ENCODE results near the gene NKX2-3.

GRCh38 chr10:99533496-99534449, 1.0 kb downstream of the NKX2-3 start:
- TF ChIP-seq CTCF (IDR thresholded peaks at IDR 0.05) = no peak
- no peak for TF ChIP-seq POLR2AphosphoS5 (IDR thresholded peaks at IDR 0.05; ENCODE audit: insufficient read depth in 1 of 2, low read depth in 1 of 2)
- TF ChIP-seq POLR2A (IDR thresholded peaks at IDR 0.05) = no peak
